Stimulated activated CD8-positive, alpha-beta memory T cell treated with anti-CD3 and anti-CD28 coated beads, Interleukin-12 subunit alpha, Interleukin-12 subunit beta, amount 100 ng/mL, for 1 hour (primary cell): ENCODE measurements around the gene NUP160.
"Not testable (repeated sequence)": the region's sequence is repeated elsewhere in the genome, so short reads cannot be mapped to it uniquely, and the experiment has no call there.

ENCODE experiments used
- DNase-seq: peaks from one replicate; pipeline ENCODE4 v3.0.0-alpha.2; 2020; ENCODE audit warnings: low read depth

NUP160 gene

GRCh38 chr11:47788181-47788580 is 60.0 kb downstream of the NUP160 start:
- no peak for DNase-seq

- no peak for DNase-seq
Measured at GRCh38 chr11:47786373-47786772, 61.8 kb downstream of the NUP160 start.

GRCh38 chr11:47784785-47785381 is 63.3 kb downstream of the NUP160 start:
- no peak for DNase-seq

- DNase-seq, result no peak
Measured at GRCh38 chr11:47783087-47783610, 65.0 kb downstream of the NUP160 start.

- DNase-seq, result no peak
Measured at GRCh38 chr11:47778878-47779483, 69.2 kb downstream of the NUP160 start.

GRCh38 chr11:47775240-47775869 is 72.8 kb downstream of the NUP160 start:
- DNase-seq, result no peak

- no peak for DNase-seq
Measured at GRCh38 chr11:47773882-47774281, 74.3 kb downstream of the NUP160 start.

- DNase-seq, result not testable (repeated sequence)
Measured at GRCh38 chr11:47769556-47769955, 78.6 kb downstream of the NUP160 start.

- no peak for DNase-seq
Measured at GRCh38 chr11:47768101-47768612, 80.0 kb downstream of the NUP160 start.

GRCh38 chr11:47766509-47767227 is 81.5 kb downstream of the NUP160 start:
- DNase-seq, result peak; percentile 62

- no peak for DNase-seq
Measured at GRCh38 chr11:47765086-47765485, 83.1 kb downstream of the NUP160 start.

GRCh38 chr11:47759291-47759690 is 88.9 kb downstream of the NUP160 start:
- DNase-seq, result not testable (repeated sequence)

GRCh38 chr11:47756208-47756607 is 91.9 kb downstream of the NUP160 start:
- DNase-seq, result no peak

- DNase-seq, result no peak
Measured at GRCh38 chr11:47750725-47751124, 97.4 kb downstream of the NUP160 start.

- DNase-seq, result not testable (repeated sequence)
Measured at GRCh38 chr11:47742494-47742893, 105.7 kb downstream of the NUP160 start.

- not testable (repeated sequence) for DNase-seq
Measured at GRCh38 chr11:47737817-47738216, 110.3 kb downstream of the NUP160 start.

- no peak for DNase-seq
Measured at GRCh38 chr11:47732271-47732670, 115.9 kb downstream of the NUP160 start.

- DNase-seq, result no peak
Measured at GRCh38 chr11:47731475-47731874, 116.7 kb downstream of the NUP160 start.
